Measurements from ENCODE around the gene EEFSEC. TPM values are rescaled to one million over a fixed set of nuclear protein-coding genes. Genes with fewer than 3 reads are reported as not detected.

Gene EEFSEC
- polyA plus RNA-seq, 1 donor, result 19.7 TPM

GRCh38 chr3:128372707-128373533 lies 219.6 kb downstream of the EEFSEC start:
- DNase-seq, result no peak

GRCh38 chr3:128374746-128375445 lies 221.6 kb downstream of the EEFSEC start:
- no peak for DNase-seq

GRCh38 chr3:128376516-128376915 lies 223.2 kb downstream of the EEFSEC start:
- no peak for DNase-seq

DNA sequence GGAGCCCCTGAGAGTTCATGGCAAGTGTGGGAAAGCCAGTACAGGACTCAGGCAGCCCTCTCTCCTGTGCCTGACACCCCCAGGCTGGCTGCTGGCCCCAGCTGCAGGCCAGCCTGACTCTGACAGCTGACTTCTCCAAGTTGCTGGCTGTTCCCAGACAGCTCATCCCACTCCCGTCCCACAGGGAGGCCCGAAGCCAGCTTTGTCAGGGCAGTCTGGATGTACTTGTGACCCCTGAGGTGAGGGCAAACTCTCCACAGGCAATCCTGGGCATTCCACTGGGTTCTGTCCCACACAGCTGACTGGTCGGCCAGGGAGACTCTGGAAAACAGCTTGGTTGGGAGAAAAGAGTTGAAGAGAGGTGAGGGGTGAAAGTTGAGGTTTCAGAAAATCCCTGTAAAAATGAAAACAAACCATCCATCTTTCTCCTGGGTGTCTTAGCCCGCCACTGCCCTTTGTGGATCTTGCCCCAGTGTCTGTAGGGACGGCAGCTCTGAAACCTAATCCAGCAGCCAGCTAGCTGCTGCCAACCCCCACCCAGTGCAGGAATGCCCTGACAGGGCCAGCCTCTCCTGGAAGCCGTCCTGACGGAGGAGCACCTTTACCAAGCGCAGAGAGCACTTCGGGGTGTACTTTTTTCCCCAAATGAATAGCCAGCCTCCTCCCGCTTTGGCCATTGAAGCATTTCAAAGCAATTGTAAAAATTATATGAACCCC lies 225.5 kb downstream of the EEFSEC start:
- DNase-seq, result no peak

GRCh38 chr3:128379367-128380160 lies 226.3 kb downstream of the EEFSEC start:
- no peak for DNase-seq

DNA sequence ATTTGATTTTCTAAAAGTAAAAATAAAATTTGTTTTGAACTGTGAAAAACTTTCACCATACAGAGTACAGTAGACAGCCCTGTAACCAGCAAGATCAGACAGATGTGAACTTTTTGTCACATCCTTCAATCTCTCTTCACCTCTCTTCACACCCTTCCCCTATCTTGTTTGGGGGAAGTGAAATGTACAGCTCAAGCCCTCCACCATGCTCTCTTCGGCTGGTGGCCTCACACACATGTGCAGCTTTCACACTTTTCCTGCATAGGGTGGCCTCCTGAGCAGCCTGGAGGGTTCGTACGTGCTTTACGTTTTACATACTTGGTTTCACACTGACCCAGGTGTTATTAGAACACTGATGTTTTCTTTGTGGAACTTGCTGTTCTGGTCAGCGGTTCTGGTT lies 227.0 kb downstream of the EEFSEC start:
- no peak for DNase-seq

GRCh38 chr3:128380719-128381118 lies 227.4 kb downstream of the EEFSEC start:
- no peak for DNase-seq

GRCh38 chr3:128381609-128382008 lies 228.3 kb downstream of the EEFSEC start:
- DNase-seq, result no peak

- DNase-seq, result no peak
Observed at GRCh38 chr3:128382221-128382807, 229.0 kb downstream of the EEFSEC start.

GRCh38 chr3:128383316-128384235 lies 230.3 kb downstream of the EEFSEC start:
- DNase-seq, result no peak

- DNase-seq, result no peak
Observed at GRCh38 chr3:128385080-128385832, 232.0 kb downstream of the EEFSEC start.

GRCh38 chr3:128388932-128389331 lies 235.7 kb downstream of the EEFSEC start:
- DNase-seq, result no peak

- no peak for DNase-seq
Observed at GRCh38 chr3:128390867-128391266, 237.6 kb downstream of the EEFSEC start.

GRCh38 chr3:128392021-128392420 lies 238.7 kb downstream of the EEFSEC start:
- DNase-seq, result no peak

GRCh38 chr3:128392818-128393544 lies 239.7 kb downstream of the EEFSEC start:
- no peak for DNase-seq

GRCh38 chr3:128394033-128394432 lies 240.8 kb downstream of the EEFSEC start:
- no peak for DNase-seq

GRCh38 chr3:128395046-128395445 lies 241.8 kb downstream of the EEFSEC start:
- DNase-seq, result no peak

DNA sequence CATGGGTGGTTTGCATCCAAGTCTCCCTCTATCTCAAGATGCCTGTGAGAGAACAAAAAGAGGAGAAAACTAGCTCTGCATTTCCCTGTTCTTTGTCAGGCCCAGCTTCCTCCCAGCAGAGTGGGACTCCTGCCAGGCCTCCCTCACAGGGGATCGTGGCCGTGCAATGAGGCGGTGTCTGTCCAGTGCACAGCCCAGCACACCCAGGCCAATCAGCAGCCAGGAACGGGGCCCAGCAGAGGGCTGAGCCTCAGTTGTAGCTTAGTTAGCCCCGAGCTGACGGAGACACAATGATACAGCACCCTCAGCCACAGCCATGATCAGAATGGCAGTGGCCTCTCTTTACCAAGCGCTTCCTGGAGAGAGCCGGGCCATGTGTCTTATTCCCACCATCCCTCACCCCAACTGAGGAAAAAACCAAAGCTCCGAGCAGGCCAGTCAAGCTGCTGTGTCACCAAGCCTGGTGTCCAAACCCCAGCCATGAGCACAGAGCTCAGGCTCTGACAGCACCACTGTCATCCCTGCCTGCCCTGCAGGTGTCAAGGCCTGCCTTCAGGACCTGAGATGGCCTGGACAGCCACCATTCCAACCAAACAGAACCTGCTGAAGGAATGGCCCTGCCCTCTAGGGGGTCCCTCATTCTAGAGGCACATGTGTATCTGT lies 242.3 kb downstream of the EEFSEC start:
- DNase-seq, result peak; percentile 85

DNA sequence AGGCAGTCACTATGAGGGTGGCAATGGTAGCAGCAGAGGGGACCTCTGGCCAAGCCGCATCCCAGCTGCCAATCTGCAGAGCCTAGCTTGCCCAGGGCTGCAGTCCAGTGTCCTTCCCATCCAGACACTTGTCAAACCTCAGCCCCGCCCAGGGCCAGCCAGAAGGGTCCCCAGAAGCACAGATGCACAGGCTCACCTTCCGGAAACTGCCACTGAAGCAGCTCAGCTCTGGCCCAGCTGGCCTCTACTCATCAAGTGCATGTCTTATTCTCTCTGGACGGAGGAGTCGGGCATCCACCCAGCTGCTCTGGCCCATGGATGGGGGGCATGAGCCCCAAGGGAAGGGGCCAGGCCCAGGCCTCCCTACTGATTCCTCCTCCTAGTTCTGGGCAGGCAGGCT lies 244.2 kb downstream of the EEFSEC start:
- no peak for DNase-seq

All from hindlimb muscle (tissue), 1 donor.